PFSK-1 (cell line): ENCODE data around the gene KLF18.

ENCODE experiments used
- FOXP2 ChIP-seq: optimal IDR thresholded peaks from 2 replicates; pipeline ENCODE3; 2011; ENCODE audit warnings: borderline replicate concordance, control low read depth, inconsistent platforms; ENCODE audit not compliant: insufficient read depth; ENCODE audit errors: extremely low read length, extremely low read depth
- POLR2AphosphoS5 ChIP-seq: IDR thresholded peaks from 2 replicates; pipeline ENCODE4 v1.6.1; 2012; ENCODE audit warnings: low read depth, mild to moderate bottlenecking, control low read depth, low read length, moderate library complexity
- SIN3A ChIP-seq: IDR thresholded peaks from 2 replicates; pipeline ENCODE4 v1.6.1; 2012; ENCODE audit warnings: mild to moderate bottlenecking, low read length, moderate library complexity, borderline replicate concordance; ENCODE audit not compliant: insufficient read depth
- TAF1 ChIP-seq: IDR thresholded peaks from 2 replicates; pipeline ENCODE4 v1.6.1; 2012; ENCODE audit warnings: low read length, control low read depth, borderline replicate concordance; ENCODE audit not compliant: insufficient read depth
- TF ChIP-seq, protein P1 (sequence below), 2 experiments: IDR thresholded peaks; 2 replicates each; pipeline versions ENCODE4 v1.6.1 to v1.8.0; 2011 to 2012; ENCODE audit warnings: low read depth in 2 of 2, low read length in 2 of 2, control low read depth in 1 of 2, inconsistent platforms in 1 of 2, mild to moderate bottlenecking in 1 of 2, moderate library complexity in 1 of 2; ENCODE audit not compliant: insufficient read depth in 1 of 2

Gene KLF18

DNA sequence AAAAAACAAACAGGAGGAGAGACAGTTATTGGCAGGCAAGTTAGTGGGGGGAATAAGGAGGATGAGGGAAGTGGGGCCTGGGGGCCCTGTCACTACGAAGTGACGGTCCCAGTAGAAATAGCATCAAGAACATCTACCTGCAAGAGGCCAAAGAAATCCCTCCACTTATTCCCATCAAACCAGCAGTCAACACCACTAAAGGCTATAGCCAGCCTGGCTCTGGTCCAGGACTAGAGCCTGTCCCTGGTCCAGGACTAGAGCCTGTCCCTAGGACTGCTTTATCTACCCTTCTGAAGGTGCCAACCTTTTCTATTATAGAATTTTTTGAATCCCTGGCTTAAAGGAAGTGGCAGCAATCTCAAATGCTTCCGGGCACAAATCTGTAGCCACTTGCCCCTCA lies 3.2 kb downstream of the KLF18 start:
- TF ChIP-seq, protein P1, sequence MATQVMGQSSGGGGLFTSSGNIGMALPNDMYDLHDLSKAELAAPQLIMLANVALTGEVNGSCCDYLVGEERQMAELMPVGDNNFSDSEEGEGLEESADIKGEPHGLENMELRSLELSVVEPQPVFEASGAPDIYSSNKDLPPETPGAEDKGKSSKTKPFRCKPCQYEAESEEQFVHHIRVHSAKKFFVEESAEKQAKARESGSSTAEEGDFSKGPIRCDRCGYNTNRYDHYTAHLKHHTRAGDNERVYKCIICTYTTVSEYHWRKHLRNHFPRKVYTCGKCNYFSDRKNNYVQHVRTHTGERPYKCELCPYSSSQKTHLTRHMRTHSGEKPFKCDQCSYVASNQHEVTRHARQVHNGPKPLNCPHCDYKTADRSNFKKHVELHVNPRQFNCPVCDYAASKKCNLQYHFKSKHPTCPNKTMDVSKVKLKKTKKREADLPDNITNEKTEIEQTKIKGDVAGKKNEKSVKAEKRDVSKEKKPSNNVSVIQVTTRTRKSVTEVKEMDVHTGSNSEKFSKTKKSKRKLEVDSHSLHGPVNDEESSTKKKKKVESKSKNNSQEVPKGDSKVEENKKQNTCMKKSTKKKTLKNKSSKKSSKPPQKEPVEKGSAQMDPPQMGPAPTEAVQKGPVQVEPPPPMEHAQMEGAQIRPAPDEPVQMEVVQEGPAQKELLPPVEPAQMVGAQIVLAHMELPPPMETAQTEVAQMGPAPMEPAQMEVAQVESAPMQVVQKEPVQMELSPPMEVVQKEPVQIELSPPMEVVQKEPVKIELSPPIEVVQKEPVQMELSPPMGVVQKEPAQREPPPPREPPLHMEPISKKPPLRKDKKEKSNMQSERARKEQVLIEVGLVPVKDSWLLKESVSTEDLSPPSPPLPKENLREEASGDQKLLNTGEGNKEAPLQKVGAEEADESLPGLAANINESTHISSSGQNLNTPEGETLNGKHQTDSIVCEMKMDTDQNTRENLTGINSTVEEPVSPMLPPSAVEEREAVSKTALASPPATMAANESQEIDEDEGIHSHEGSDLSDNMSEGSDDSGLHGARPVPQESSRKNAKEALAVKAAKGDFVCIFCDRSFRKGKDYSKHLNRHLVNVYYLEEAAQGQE (IDR thresholded peaks at IDR 0.05; ENCODE audit: insufficient read depth in 1 of 2, low read depth in 2 of 2, low read length in 2 of 2) = no peak
- TF ChIP-seq POLR2AphosphoS5 (no peak), FOXP2 (no peak), TAF1 (no peak)

DNA sequence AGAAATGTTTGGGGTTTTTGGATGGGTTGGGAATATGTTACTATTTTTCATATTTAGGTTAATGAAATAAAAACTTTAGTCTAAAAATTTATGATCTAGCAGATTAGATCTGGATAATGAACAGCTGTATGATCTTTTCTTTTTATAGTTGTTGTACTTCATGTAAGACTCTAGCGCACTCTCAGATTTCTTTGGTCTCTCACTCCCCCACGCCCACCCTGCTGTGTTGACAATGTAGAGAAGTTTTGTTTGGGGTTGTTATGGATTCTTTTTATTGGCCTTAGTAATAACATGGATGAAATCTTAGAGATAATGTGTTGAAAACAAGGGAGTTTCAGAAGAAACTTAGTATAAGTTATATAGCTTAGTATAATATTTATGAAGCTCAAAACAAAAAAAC lies 5.5 kb downstream of the KLF18 start:
- TF ChIP-seq, protein P1 (IDR thresholded peaks at IDR 0.05; ENCODE audit: insufficient read depth in 1 of 2, low read depth in 2 of 2, low read length in 2 of 2) = no peak
- no peak for TF ChIP-seq SIN3A
- no peak for TF ChIP-seq POLR2AphosphoS5
- no peak for TF ChIP-seq FOXP2
- TF ChIP-seq TAF1 = no peak

DNA sequence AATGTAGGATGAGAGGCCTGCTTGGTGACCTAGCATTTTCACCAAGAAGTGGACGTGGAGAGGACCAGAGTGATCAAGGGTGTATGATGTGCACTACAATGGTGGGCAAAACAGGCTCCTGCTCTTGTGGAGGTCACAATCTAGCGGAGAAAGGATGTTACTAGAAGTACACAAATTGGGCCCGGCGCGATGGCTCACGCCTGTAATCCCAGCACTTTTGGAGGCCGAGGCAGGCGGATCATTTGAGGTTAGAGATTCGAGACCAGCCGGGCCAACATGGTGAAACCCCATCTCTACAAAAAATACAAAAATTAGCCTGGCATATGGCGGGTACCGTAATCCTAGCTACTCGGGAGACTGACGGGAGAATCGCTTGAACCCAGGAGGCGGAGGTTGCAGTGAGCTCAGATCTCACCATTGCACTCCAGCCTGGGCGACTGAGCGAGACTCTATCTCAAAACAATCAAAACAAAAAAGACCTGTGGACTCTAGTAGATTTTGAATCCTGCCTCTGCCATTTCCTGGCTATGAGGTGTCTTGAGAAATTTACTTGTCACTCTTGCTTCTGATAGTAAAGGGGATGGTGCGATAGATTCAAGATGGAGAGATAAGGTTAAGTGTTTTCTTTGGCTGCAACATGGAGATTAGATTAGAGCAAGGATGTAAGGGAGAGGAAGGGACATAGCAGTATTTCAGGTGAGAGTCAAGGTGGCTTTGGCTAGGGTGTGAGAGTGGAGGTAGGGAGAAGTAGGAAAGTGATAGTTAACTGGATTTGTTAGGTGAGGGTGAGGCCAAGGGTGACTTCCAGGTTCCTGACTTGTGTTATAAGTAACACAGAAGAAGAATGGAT lies 7.1 kb downstream of the KLF18 start:
- no peak for TF ChIP-seq TAF1
- no peak for TF ChIP-seq SIN3A
- TF ChIP-seq FOXP2 = no peak

DNA sequence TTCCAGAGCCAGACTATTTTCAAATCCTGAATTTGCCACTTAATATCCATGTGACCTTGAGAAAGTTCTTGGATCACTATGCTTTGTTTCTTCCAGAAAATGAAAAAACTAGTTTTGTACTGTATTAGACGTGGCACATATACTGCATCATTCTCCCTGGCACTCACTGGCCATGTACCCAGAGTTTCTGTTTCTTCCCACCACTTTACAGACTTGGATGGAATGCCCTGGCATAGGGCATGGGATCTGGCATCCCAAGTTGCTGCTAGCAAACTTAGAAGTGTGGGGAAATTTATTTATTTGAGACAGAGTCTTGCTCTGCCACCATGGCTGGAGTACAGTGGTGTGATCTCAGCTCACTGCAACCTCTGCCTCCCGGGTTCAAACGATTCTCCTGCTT lies 10.0 kb downstream of the KLF18 start:
- TF ChIP-seq TAF1 (no peak), POLR2AphosphoS5 (no peak)
- TF ChIP-seq, protein P1 (IDR thresholded peaks at IDR 0.05; ENCODE audit: insufficient read depth in 1 of 2, low read depth in 2 of 2, low read length in 2 of 2) = no peak

GRCh38 chr1:44129616-44130500 lies 11.6 kb downstream of the KLF18 start:
- no peak for TF ChIP-seq SIN3A
- no peak for TF ChIP-seq POLR2AphosphoS5
- TF ChIP-seq, protein P1 (IDR thresholded peaks at IDR 0.05; ENCODE audit: insufficient read depth in 1 of 2, low read depth in 2 of 2, low read length in 2 of 2) = no peak
- TF ChIP-seq TAF1 = no peak
- TF ChIP-seq FOXP2 = no peak
